KMS-11 (cell line): ENCODE results near the gene KIF27.
A peak's percentile ranks its signal among the peaks of the same experiment; 100 is the strongest.
"Not testable (repeated sequence)": the region's sequence is repeated elsewhere in the genome, so short reads cannot be mapped to it uniquely, and the experiment has no call there.

Experiments
- H2AFZ ChIP-seq: fragments of 200-600 bp; sonication (generic); 2 replicates; pipeline ENCODE4 v1.6.1; 2016; ENCODE audit warnings: antibody characterized with exemption, mixed run types, low read depth
- H3K27ac ChIP-seq: fragments of 200-600 bp; sonication (generic); 2 replicates; pipeline ENCODE4 v1.6.1; 2016; ENCODE audit warnings: mild to moderate bottlenecking, mixed run types
- H3K27me3 ChIP-seq: fragments of 200-600 bp; sonication (generic); 2 replicates; pipeline ENCODE4 v1.6.1; 2017; ENCODE audit warnings: mild to moderate bottlenecking, low read depth, mixed run types, moderate library complexity; ENCODE audit not compliant: insufficient read depth
- H3K36me3 ChIP-seq: fragments of 200-600 bp; sonication (generic); 2 replicates; pipeline ENCODE4 v1.6.1; 2017; ENCODE audit warnings: mild to moderate bottlenecking, mixed run types; ENCODE audit not compliant: insufficient read depth
- H3K4me1 ChIP-seq: fragments of 200-600 bp; sonication (generic); 2 replicates; pipeline ENCODE4 v1.6.1; 2016; ENCODE audit warnings: mild to moderate bottlenecking, low read depth, mixed run types; ENCODE audit not compliant: poor library complexity, severe bottlenecking
- H3K4me2 ChIP-seq: fragments of 200-600 bp; sonication (generic); 2 replicates; pipeline ENCODE4 v1.7.0; 2016; ENCODE audit warnings: mild to moderate bottlenecking, mixed run types
- H3K4me3 ChIP-seq: fragments of 200-600 bp; sonication (generic); IDR thresholded peaks from 2 replicates; pipeline ENCODE4 v1.6.1; 2017; ENCODE audit warnings: low read depth, low read length, mixed read lengths; ENCODE audit not compliant: insufficient read depth
- H3K79me2 ChIP-seq: fragments of 200-600 bp; sonication (generic); 2 replicates; pipeline ENCODE4 v1.6.1; 2016; ENCODE audit warnings: low read depth, mixed run types; ENCODE audit not compliant: insufficient read depth
- H3K9ac ChIP-seq: fragments of 200-600 bp; sonication (generic); 2 replicates; pipeline ENCODE4 v1.6.1; 2016; ENCODE audit warnings: mild to moderate bottlenecking, mixed run types
- H4K20me1 ChIP-seq: fragments of 200-600 bp; sonication (generic); 2 replicates; pipeline ENCODE4 v1.6.1; 2016; ENCODE audit warnings: mild to moderate bottlenecking, mixed run types; ENCODE audit not compliant: insufficient read depth
- CTCF ChIP-seq: fragments of 200-600 bp; sonication (generic); conservative IDR thresholded peaks from 2 replicates; pipeline ENCODE4 v1.6.1; 2017; ENCODE audit warnings: low read depth, mild to moderate bottlenecking, antibody characterized with exemption, low read length, moderate library complexity, mixed read lengths

KIF27 gene

GRCh38 chr9:83932011-83932410, 10.8 kb upstream of the KIF27 start:
- H3K27ac ChIP-seq: no peak overlapping the region

GRCh38 chr9:83930881-83931280, 9.6 kb upstream of the KIF27 start:
- no peaks in the 10 kb centered on the region for H3K4me1 ChIP-seq
- H3K4me3 ChIP-seq: no peak overlapping the region
- no peak overlapping the region for H2AFZ ChIP-seq
- no peak for TF ChIP-seq CTCF
- H3K4me2 ChIP-seq: no peak overlapping the region
- H3K36me3 ChIP-seq: no peaks in the 10 kb centered on the region
- H4K20me1 ChIP-seq: no peaks in the 10 kb centered on the region
- no peak overlapping the region for H3K27ac ChIP-seq
- no peaks in the 10 kb centered on the region for H3K27me3 ChIP-seq
- H3K79me2 ChIP-seq: no peaks in the 10 kb centered on the region
- H3K9ac ChIP-seq: no peak overlapping the region

More at GRCh38 chr9:83932011-83932410, 10.8 kb upstream of the KIF27 start:
- H3K9ac ChIP-seq: no peak overlapping the region
- H4K20me1 ChIP-seq: no peaks in the 10 kb centered on the region
- H2AFZ ChIP-seq: no peak overlapping the region
- H3K79me2 ChIP-seq: no peaks in the 10 kb centered on the region
- H3K27me3 ChIP-seq: no peaks in the 10 kb centered on the region
- H3K36me3 ChIP-seq: no peaks in the 10 kb centered on the region
- no peak overlapping the region for H3K4me3 ChIP-seq
- H3K4me2 ChIP-seq: no peak overlapping the region
- no peak for TF ChIP-seq CTCF
- H3K4me1 ChIP-seq: no peaks in the 10 kb centered on the region

GRCh38 chr9:83927591-83927990, 6.4 kb upstream of the KIF27 start:
- H3K36me3 ChIP-seq: no peaks in the 10 kb centered on the region
- H3K4me2 ChIP-seq: no peak overlapping the region
- TF ChIP-seq CTCF: no peak
- no peak overlapping the region for H3K4me3 ChIP-seq
- no peaks in the 10 kb centered on the region for H4K20me1 ChIP-seq
- no peaks in the 10 kb centered on the region for H3K4me1 ChIP-seq
- no peak overlapping the region for H2AFZ ChIP-seq
- H3K27me3 ChIP-seq: no peaks in the 10 kb centered on the region
- H3K79me2 ChIP-seq: no peaks in the 10 kb centered on the region
- no peak overlapping the region for H3K9ac ChIP-seq
- no peak overlapping the region for H3K27ac ChIP-seq

GRCh38 chr9:83920469-83920926, 734 bp downstream of the KIF27 start:
- Histone ChIP-seq H3K27me3 (no peaks in the 10 kb centered on the region), H4K20me1 (no peaks in the 10 kb centered on the region), H3K27ac (peak overlapping the region; percentile 94), H3K4me2 (peak overlapping the region; percentile 97), H3K36me3 (no peaks in the 10 kb centered on the region), H3K9ac (peak overlapping the region; percentile 94), H3K79me2 (no peaks in the 10 kb centered on the region), H3K4me1 (peaks cover 18% of the 10 kb centered on the region), H2AFZ (peak overlapping the region; percentile 87), H3K4me3 (no peak overlapping the region)
- peak; percentile 57 for TF ChIP-seq CTCF

GRCh38 chr9:83919111-83919510, 2.1 kb downstream of the KIF27 start:
- H3K4me3 ChIP-seq: no peak overlapping the region
- TF ChIP-seq CTCF: no peak
- H3K79me2 ChIP-seq: no peaks in the 10 kb centered on the region
- no peak overlapping the region for H2AFZ ChIP-seq
- peaks cover 18% of the 10 kb centered on the region for H3K4me1 ChIP-seq
- H3K4me2 ChIP-seq: no peak overlapping the region
- no peak overlapping the region for H3K9ac ChIP-seq
- no peaks in the 10 kb centered on the region for H3K27me3 ChIP-seq
- no peak overlapping the region for H3K27ac ChIP-seq
- H4K20me1 ChIP-seq: no peaks in the 10 kb centered on the region
- no peaks in the 10 kb centered on the region for H3K36me3 ChIP-seq

GRCh38 chr9:83912194-83912593, 9.0 kb downstream of the KIF27 start:
- H3K4me3 ChIP-seq, H3K9ac ChIP-seq, H3K36me3 ChIP-seq, H3K27me3 ChIP-seq, H2AFZ ChIP-seq, H3K4me1 ChIP-seq, H3K4me2 ChIP-seq, H4K20me1 ChIP-seq, H3K79me2 ChIP-seq, H3K27ac ChIP-seq: not testable (repeated sequence)
